K562 (cell line): ENCODE data around the gene NCAPD2. TPM values are rescaled to one million over a fixed set of nuclear protein-coding genes. Genes with fewer than 3 reads are reported as not detected.

Experiments
- ATAC-seq: fragments of 200-7000 bp; cut with Tn5 transposase; 3 replicates; pipeline ENCODE4 v1.9.1; 2020; ENCODE audit warnings: moderate library complexity
- BruUV-seq: library from RNA; stranded (reverse); fragments of 400-500 nt; replicated peaks from 2 replicates; lab custom pipeline; 2021; lab: Mats Ljungman, UMichigan
- CTCF ChIA-PET: fragments of 300-600 bp; formaldehyde crosslinking; extraction: SDS; loops from one replicate; lab custom pipeline; 2021; ENCODE audit warnings: low intra/inter-chr PET ratio; lab: Yijun Ruan, JAX
- POLR2A ChIA-PET: fragments of 300-600, 350-650 bp; sonication (Branson Sonifier 250); formaldehyde crosslinking; extraction: SDS; loops from one replicate; lab custom pipeline; 2021; ENCODE audit warnings: antibody characterized with exemption, inconsistent platforms; lab: Yijun Ruan, JAX
- DNase-seq, 4 experiments: peaks; one replicate each; pipeline versions ENCODE4 v3.0.0 to v3.0.0-alpha.2; 2011 to 2018; ENCODE audit warnings: low spot score in 3 of 4, mixed read lengths in 3 of 4; ENCODE audit errors: extremely low read depth in 1 of 4
- FAIRE-seq: peaks from 2 replicates; lab custom pipeline; 2011; peaks lifted over from hg19 to GRCh38; lab: Jason Lieb, UNC
- H2AFZ ChIP-seq: 2 replicates; pipeline ENCODE4 v1.6.0; 2011; ENCODE audit warnings: low read depth, low read length, control low read depth, inconsistent platforms
- H3K27ac ChIP-seq: fragments of 200-600 bp; 3 replicates; pipeline ENCODE4 v1.8.0; 2011; ENCODE audit warnings: low read depth, mild to moderate bottlenecking, control low read depth, inconsistent platforms, low read length, moderate library complexity, mixed read lengths; ENCODE audit errors: extremely low read depth
- H3K27me3 ChIP-seq, 2 experiments: fragments of 300-600 bp in 1 of 2; 2 replicates in 1 of 2; 3 replicates in 1 of 2; pipeline versions ENCODE4 v1.6.0 to v1.8.0; 2011; ENCODE audit warnings: inconsistent platforms in 2 of 2, low read length in 2 of 2, mild to moderate bottlenecking in 1 of 2, mixed read lengths in 1 of 2, moderate library complexity in 1 of 2; ENCODE audit not compliant: control insufficient read depth in 2 of 2, insufficient read depth in 2 of 2
- H3K36me3 ChIP-seq: fragments of 300-600 bp; 3 replicates; pipeline ENCODE4 v1.8.0; 2011; ENCODE audit warnings: mild to moderate bottlenecking, low read length, inconsistent platforms; ENCODE audit not compliant: control insufficient read depth, insufficient read depth
- H3K4me1 ChIP-seq, 2 experiments: fragments of 200-600 bp in 1 of 2; replicated peaks in 1 of 2; 2 replicates in 1 of 2; 3 replicates in 1 of 2; pipeline versions ENCODE4 v1.5.1 to v1.8.0; 2011; ENCODE audit warnings: inconsistent platforms in 2 of 2, low read length in 2 of 2, mild to moderate bottlenecking in 1 of 2, mixed read lengths in 1 of 2, moderate library complexity in 1 of 2; ENCODE audit not compliant: control insufficient read depth in 2 of 2, insufficient read depth in 2 of 2
- H3K4me2 ChIP-seq: 2 replicates; pipeline ENCODE4 v1.6.1; 2011; ENCODE audit warnings: low read length, control low read depth, inconsistent platforms, mixed read lengths; ENCODE audit not compliant: insufficient read depth
- H3K4me3 ChIP-seq: fragments of 200-600 bp; sonication (generic), shearing (Covaris generic); 2 replicates; pipeline ENCODE4 v1.5.1; 2016; ENCODE audit warnings: control low read depth, inconsistent platforms
- H3K79me2 ChIP-seq: fragments of 200-600 bp; 3 replicates; pipeline ENCODE4 v1.8.0; 2011; ENCODE audit warnings: low read length, inconsistent platforms; ENCODE audit not compliant: control insufficient read depth, insufficient read depth
- H3K9ac ChIP-seq, 2 experiments: 2 replicates each; pipeline versions ENCODE4 v1.6.0 to v1.6.1; 2011; ENCODE audit warnings: low read depth in 2 of 2, low read length in 2 of 2, control low read depth in 1 of 2, inconsistent platforms in 1 of 2, mild to moderate bottlenecking in 1 of 2, mixed read lengths in 1 of 2; ENCODE audit not compliant: insufficient read depth in 1 of 2
- H3K9me1 ChIP-seq: one replicate; pipeline ENCODE4 v1.6.0; 2011; ENCODE audit warnings: inconsistent platforms, mild to moderate bottlenecking, low read length, moderate library complexity; ENCODE audit not compliant: control insufficient read depth, insufficient read depth
- H3K9me3 ChIP-seq: replicated peaks from 2 replicates; pipeline ENCODE4 v1.5.1; 2011; ENCODE audit warnings: low read depth, low read length, inconsistent platforms; ENCODE audit not compliant: control insufficient read depth, insufficient read depth
- H4K20me1 ChIP-seq: replicated peaks from 2 replicates; pipeline ENCODE4 v1.6.1; 2011; ENCODE audit warnings: low read length, inconsistent platforms, mixed read lengths; ENCODE audit not compliant: control insufficient read depth, insufficient read depth
- CBFB ChIP-seq: sonication (generic); formaldehyde crosslinking; IDR thresholded peaks from 2 replicates; pipeline ENCODE4 v1.4.0; 2020; ENCODE audit warnings: mild to moderate bottlenecking, missing genetic modification reagents
- CEBPG ChIP-seq, 3 experiments: fragments of 200-800 bp in 1 of 3; sonication (Bioruptor generic) in 1 of 3; sonication (generic) in 1 of 3; formaldehyde crosslinking in 1 of 3; IDR thresholded peaks in 2 of 3; conservative IDR thresholded peaks in 1 of 3; 2 replicates each; pipeline versions ENCODE4 v1.6.1 to v1.8.0; 2016 to 2022; ENCODE audit warnings: missing compliant biosample characterization in 2 of 3, missing genetic modification characterization in 2 of 3, mild to moderate bottlenecking in 1 of 3, missing genetic modification reagents in 1 of 3
- ERF ChIP-seq: fragments of 450-650 bp; formaldehyde crosslinking; IDR thresholded peaks from 2 replicates; pipeline ENCODE4 v1.4.0; 2020; ENCODE audit warnings: mild to moderate bottlenecking, mixed read lengths
- FOXK1 ChIP-seq: sonication (generic); formaldehyde crosslinking; IDR thresholded peaks from 2 replicates; pipeline ENCODE4 v1.8.0; 2022; ENCODE audit warnings: missing genetic modification reagents, mild to moderate bottlenecking, borderline replicate concordance
- HNRNPL ChIP-seq: fragments of 200-400 bp; formaldehyde crosslinking; IDR thresholded peaks from 2 replicates; pipeline ENCODE4 v1.6.1; 2017; ENCODE audit warnings: low read depth, mild to moderate bottlenecking, low read length
- KAT7 ChIP-seq: sonication (generic); formaldehyde crosslinking; IDR thresholded peaks from 2 replicates; pipeline ENCODE4 v1.8.0; 2022; ENCODE audit warnings: missing genetic modification reagents, mild to moderate bottlenecking, borderline replicate concordance
- PCBP2 ChIP-seq: fragments of 200-400 bp; formaldehyde crosslinking; IDR thresholded peaks from 2 replicates; pipeline ENCODE4 v1.6.1; 2018; ENCODE audit warnings: low read length, low read depth, mild to moderate bottlenecking, moderate library complexity; ENCODE audit not compliant: poor library complexity, severe bottlenecking
- PML ChIP-seq: IDR thresholded peaks from 2 replicates; pipeline ENCODE4 v1.6.1; 2012; ENCODE audit warnings: low read length, inconsistent platforms
- SMAD3 ChIP-seq: fragments of 450-650 bp; formaldehyde crosslinking; conservative IDR thresholded peaks from 2 replicates; pipeline ENCODE4 v1.4.0; 2020; ENCODE audit warnings: mild to moderate bottlenecking
- TGIF2 ChIP-seq: sonication (generic); formaldehyde crosslinking; IDR thresholded peaks from 2 replicates; pipeline ENCODE4 v1.8.1; 2022; ENCODE audit warnings: mild to moderate bottlenecking, missing genetic modification reagents, moderate library complexity
- ZNF354B ChIP-seq: fragments of 250-450 bp; sonication (Bioruptor Pico); IDR thresholded peaks from 2 replicates; pipeline ENCODE4 v1.4.0; 2020
- ZNF717 ChIP-seq: fragments of 250-450 bp; sonication (Bioruptor Pico); IDR thresholded peaks from 2 replicates; pipeline ENCODE4 v1.5.0; 2021
- ZNF77 ChIP-seq: fragments of 250-450 bp; sonication (Bioruptor Pico); IDR thresholded peaks from 2 replicates; pipeline ENCODE4 v1.5.0; 2020
- ZSCAN29 ChIP-seq: fragments of 450-650 bp; IDR thresholded peaks from 2 replicates; pipeline ENCODE4 v1.6.1; 2017
- WGBS: fragments of 100-300 bp; shearing (Covaris generic); methylation state at CpG from one replicate; pipeline ENCODE4 v1.1.6; 2016; ENCODE audit warnings: low coverage, mixed read lengths; ENCODE audit not compliant: insufficient coverage; ENCODE audit errors: missing lambda C conversion rate; 5-methylcytosine and 5-hydroxymethylcytosine counted together
- in situ Hi-C: fragments of 300-500 bp; cut with MboI; formaldehyde crosslinking; loops from 4 replicates; pipeline ENCODE4 v1.15.0; 2018; ENCODE audit warnings: inconsistent platforms, mixed read lengths
- intact Hi-C: fragments of 100-400 bp; cut with micrococcal nuclease; formaldehyde crosslinking; loops from 2 replicates; pipeline ENCODE4 v1.14.2; 2022
- polyA plus RNA-seq, 8 experiments: library from polyadenylated mRNA; depleted of rRNA in 4 of 8; stranded (reverse) in 5 of 8; unstranded in 3 of 8; fragments of >200 nt; fragmentation: Nextera tagmentation in 2 of 8; fragmentation: Illumina TruSeq in 1 of 8; extraction: Ambion mirVana in 2 of 8; extraction: Trizol in 1 of 8; gene quantifications; 2 replicates each; pipeline versions ENCODE4 v1.2.1 to v1.2.3, GENCODE V29; 2011 to 2014; ENCODE audit warnings: inconsistent platforms in 1 of 8, missing spikeins in 1 of 8
- total RNA-seq, 7 experiments: library from RNA; depleted of rRNA in 6 of 7; stranded (reverse); fragments of >200 nt in 6 of 7; fragmentation: Illumina TruSeq in 2 of 7; extraction: Trizol in 2 of 7; gene quantifications; 2 replicates each; pipeline versions ENCODE4 v1.2.1 to v1.2.3, GENCODE V29; 2011 to 2021; ENCODE audit warnings: low replicate concordance in 1 of 7
- TF ChIP-seq, protein P1 (sequence below): fragments of 200-800 bp; sonication (Bioruptor generic); IDR thresholded peaks from 2 replicates; pipeline ENCODE4 v1.6.1; 2017; ENCODE audit warnings: missing genetic modification characterization, missing compliant biosample characterization

NCAPD2 gene
- total and polyA plus RNA-seq, 9 of the 15 experiments (the other 6 are each of a cell fraction or from before 2014, with no cell fraction given), result 16.9 to 93.7 (median 68.3) TPM

GRCh38 chr12:6560501-6561205 is 66.8 kb downstream of the NCAPD2 start:
- no peak for ATAC-seq
- TF ChIP-seq ZNF77, result no peak
- TF ChIP-seq CBFB, result no peak
- no peak for TF ChIP-seq HNRNPL
- TF ChIP-seq TGIF2 (CRISPR knock-in tag), result no peak
- no peak for TF ChIP-seq ERF (CRISPR knock-in tag)
- TF ChIP-seq ZSCAN29, result no peak
- TF ChIP-seq FOXK1, result no peak
- TF ChIP-seq ZNF354B (CRISPR knock-in tag), result no peak
- no peak for TF ChIP-seq SMAD3 (CRISPR knock-in tag)
- TF ChIP-seq CEBPG (CRISPR knock-in tag; IDR thresholded peaks at IDR 0.05), result no peak
- no peak for TF ChIP-seq CEBPG (tag; conservative IDR thresholded peaks at IDR 0.05 in 1 of 2, IDR thresholded peaks at IDR 0.05 in 1 of 2)
- TF ChIP-seq PCBP2, result no peak
- TF ChIP-seq, protein P1, sequence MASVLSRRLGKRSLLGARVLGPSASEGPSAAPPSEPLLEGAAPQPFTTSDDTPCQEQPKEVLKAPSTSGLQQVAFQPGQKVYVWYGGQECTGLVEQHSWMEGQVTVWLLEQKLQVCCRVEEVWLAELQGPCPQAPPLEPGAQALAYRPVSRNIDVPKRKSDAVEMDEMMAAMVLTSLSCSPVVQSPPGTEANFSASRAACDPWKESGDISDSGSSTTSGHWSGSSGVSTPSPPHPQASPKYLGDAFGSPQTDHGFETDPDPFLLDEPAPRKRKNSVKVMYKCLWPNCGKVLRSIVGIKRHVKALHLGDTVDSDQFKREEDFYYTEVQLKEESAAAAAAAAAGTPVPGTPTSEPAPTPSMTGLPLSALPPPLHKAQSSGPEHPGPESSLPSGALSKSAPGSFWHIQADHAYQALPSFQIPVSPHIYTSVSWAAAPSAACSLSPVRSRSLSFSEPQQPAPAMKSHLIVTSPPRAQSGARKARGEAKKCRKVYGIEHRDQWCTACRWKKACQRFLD (CRISPR knock-in tag), result no peak
- no peak for TF ChIP-seq ZNF717 (CRISPR knock-in tag)
- TF ChIP-seq KAT7 (CRISPR knock-in tag), result no peak
- no peak for TF ChIP-seq PML

More at GRCh38 chr12:6560501-6561205, 66.8 kb downstream of the NCAPD2 start:
- Histone ChIP-seq H2AFZ (no peak overlapping the region), H3K9me1 (no peaks in the 10 kb centered on the region), H3K4me3 (no peak overlapping the region), H3K4me1 (peaks cover 0 to 5% of the 10 kb centered on the region in 2 experiments; a peak in 2 of 5 replicates), H3K36me3 (peaks cover 85% of the 10 kb centered on the region), H4K20me1 (no peaks in the 10 kb centered on the region; the same call in 1 of the 2 replicates), H3K4me2 (no peak overlapping the region), H3K9ac (no peak overlapping the region), H3K9me3 (no peaks in the 10 kb centered on the region), H3K27me3 (no peaks in the 10 kb centered on the region), H3K27ac (no peak overlapping the region), H3K79me2 (peaks cover 13% of the 10 kb centered on the region)
- POLR2A ChIA-PET, result interaction anchor here (0.6 kb wide), 1 partner anchor 28 kb away, joined by 4 read pairs; no protein-coding TSS in a partner anchor
- intact Hi-C loops, result no loop called here
- CTCF ChIA-PET, result no interaction called here
- no peak for DNase-seq
- no peak for FAIRE-seq
- WGBS, result 96% methylated on average over 10 of the region's 13 CpGs
- in situ Hi-C loops, result no loop called here
- BruUV-seq, result no TSS peak
